ENCODE data around the gene POU2F3. TPM values are rescaled to one million over a fixed set of nuclear protein-coding genes. Genes with fewer than 3 reads are reported as not detected.

POU2F3 gene
- total and polyA plus RNA-seq, 2 of the 13 experiments (the other 11 are each of a cell fraction or from before 2014, with no cell fraction given), result not detected

DNA sequence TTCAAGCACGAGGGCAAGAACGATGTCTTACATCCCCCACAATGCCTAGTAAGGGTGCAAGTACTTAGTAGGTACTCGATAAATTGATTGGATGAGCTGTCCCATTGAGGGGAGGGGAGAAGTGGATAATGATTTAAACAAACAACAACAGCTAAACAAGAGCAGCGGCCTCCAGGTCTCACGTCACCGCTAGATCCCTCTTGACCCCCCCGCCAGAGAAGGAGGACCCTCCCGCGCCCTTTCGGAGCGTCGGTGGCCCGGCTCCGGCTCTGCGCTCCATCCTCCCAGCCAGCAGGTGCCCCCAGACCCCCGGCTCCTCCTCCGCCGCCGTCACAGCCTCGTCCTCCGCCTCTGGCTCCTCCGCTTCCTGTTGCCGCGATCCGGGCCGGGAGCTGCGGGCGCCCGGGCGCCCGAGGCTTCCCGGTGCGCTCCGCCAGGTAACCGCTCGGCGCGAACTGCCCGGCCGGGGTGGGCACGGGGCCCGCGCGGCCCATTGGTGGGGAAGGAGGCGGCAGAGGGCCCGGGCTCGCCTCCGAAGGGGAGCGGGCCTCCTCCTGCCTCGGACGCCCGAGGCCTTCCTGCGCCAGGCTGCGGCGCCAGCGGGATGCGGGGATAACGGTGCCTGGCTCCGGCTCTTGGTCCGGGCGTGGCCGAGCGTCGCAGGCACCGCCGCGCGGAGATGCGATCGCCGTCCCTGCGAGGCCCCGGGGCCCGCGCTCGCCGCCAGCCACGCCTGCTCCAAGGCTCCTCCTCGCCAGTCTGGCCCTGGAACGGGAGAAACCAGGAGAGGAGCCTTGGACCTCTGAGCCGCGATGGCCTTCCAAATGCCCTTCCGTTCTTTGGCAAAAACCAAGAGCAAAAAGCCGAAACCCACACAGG lies 85.2 kb downstream of the POU2F3 start, which contains the start of gene TLCD5 (continued):
- TF ChIP-seq, protein P1, sequence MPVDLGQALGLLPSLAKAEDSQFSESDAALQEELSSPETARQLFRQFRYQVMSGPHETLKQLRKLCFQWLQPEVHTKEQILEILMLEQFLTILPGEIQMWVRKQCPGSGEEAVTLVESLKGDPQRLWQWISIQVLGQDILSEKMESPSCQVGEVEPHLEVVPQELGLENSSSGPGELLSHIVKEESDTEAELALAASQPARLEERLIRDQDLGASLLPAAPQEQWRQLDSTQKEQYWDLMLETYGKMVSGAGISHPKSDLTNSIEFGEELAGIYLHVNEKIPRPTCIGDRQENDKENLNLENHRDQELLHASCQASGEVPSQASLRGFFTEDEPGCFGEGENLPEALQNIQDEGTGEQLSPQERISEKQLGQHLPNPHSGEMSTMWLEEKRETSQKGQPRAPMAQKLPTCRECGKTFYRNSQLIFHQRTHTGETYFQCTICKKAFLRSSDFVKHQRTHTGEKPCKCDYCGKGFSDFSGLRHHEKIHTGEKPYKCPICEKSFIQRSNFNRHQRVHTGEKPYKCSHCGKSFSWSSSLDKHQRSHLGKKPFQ (CRISPR knock-in tag; IDR thresholded peaks at IDR 0.05; ENCODE audit: insufficient replicate concordance), result no peak
- peak; percentile 42; the same call in 1 of the 2 replicates for TF ChIP-seq RFXAP (CRISPR knock-in tag; IDR thresholded peaks at IDR 0.05; ENCODE audit: borderline replicate concordance)
- TF ChIP-seq REL (CRISPR knock-in tag; conservative IDR thresholded peaks at IDR 0.05), result no peak
- TF ChIP-seq STAT5B (CRISPR knock-in tag; IDR thresholded peaks at IDR 0.05), result peak; percentile 38; the same call in 1 of the 2 replicates
- TF ChIP-seq ERF (CRISPR knock-in tag; IDR thresholded peaks at IDR 0.05), result no peak
- TF ChIP-seq NBN (conservative IDR thresholded peaks at IDR 0.05), result no peak
- TF ChIP-seq ZNF383 (CRISPR knock-in tag; IDR thresholded peaks at IDR 0.05; ENCODE audit: borderline replicate concordance), result no peak
- no peak for TF ChIP-seq U2AF1 (optimal IDR thresholded peaks at IDR 0.05; ENCODE audit: low read depth, low read length)
- 0 out of 2 replicates have a peak, but pooled peaks have one; percentile 24 for TF ChIP-seq RELA (CRISPR knock-in tag; IDR thresholded peaks at IDR 0.05)
- no peak for TF ChIP-seq FOXK1 (CRISPR knock-in tag; IDR thresholded peaks at IDR 0.05; ENCODE audit: borderline replicate concordance, low read depth)
- TF ChIP-seq ZNF530 (CRISPR knock-in tag; IDR thresholded peaks at IDR 0.05; ENCODE audit: low read depth), result no peak
- TF ChIP-seq, protein P2, sequence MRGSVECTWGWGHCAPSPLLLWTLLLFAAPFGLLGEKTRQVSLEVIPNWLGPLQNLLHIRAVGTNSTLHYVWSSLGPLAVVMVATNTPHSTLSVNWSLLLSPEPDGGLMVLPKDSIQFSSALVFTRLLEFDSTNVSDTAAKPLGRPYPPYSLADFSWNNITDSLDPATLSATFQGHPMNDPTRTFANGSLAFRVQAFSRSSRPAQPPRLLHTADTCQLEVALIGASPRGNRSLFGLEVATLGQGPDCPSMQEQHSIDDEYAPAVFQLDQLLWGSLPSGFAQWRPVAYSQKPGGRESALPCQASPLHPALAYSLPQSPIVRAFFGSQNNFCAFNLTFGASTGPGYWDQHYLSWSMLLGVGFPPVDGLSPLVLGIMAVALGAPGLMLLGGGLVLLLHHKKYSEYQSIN (CRISPR knock-in tag; IDR thresholded peaks at IDR 0.05; ENCODE audit: borderline replicate concordance), result no peak
- TF ChIP-seq, protein P3, sequence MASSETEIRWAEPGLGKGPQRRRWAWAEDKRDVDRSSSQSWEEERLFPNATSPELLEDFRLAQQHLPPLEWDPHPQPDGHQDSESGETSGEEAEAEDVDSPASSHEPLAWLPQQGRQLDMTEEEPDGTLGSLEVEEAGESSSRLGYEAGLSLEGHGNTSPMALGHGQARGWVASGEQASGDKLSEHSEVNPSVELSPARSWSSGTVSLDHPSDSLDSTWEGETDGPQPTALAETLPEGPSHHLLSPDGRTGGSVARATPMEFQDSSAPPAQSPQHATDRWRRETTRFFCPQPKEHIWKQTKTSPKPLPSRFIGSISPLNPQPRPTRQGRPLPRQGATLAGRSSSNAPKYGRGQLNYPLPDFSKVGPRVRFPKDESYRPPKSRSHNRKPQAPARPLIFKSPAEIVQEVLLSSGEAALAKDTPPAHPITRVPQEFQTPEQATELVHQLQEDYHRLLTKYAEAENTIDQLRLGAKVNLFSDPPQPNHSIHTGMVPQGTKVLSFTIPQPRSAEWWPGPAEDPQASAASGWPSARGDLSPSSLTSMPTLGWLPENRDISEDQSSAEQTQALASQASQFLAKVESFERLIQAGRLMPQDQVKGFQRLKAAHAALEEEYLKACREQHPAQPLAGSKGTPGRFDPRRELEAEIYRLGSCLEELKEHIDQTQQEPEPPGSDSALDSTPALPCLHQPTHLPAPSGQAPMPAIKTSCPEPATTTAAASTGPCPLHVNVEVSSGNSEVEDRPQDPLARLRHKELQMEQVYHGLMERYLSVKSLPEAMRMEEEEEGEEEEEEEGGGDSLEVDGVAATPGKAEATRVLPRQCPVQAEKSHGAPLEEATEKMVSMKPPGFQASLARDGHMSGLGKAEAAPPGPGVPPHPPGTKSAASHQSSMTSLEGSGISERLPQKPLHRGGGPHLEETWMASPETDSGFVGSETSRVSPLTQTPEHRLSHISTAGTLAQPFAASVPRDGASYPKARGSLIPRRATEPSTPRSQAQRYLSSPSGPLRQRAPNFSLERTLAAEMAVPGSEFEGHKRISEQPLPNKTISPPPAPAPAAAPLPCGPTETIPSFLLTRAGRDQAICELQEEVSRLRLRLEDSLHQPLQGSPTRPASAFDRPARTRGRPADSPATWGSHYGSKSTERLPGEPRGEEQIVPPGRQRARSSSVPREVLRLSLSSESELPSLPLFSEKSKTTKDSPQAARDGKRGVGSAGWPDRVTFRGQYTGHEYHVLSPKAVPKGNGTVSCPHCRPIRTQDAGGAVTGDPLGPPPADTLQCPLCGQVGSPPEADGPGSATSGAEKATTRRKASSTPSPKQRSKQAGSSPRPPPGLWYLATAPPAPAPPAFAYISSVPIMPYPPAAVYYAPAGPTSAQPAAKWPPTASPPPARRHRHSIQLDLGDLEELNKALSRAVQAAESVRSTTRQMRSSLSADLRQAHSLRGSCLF (CRISPR knock-in tag; IDR thresholded peaks at IDR 0.05; ENCODE audit: borderline replicate concordance), result no peak
- no peak for TF ChIP-seq PAF1 (CRISPR knock-in tag; IDR thresholded peaks at IDR 0.05)
- peak; percentile 70; the same call in 1 of the 2 replicates for TF ChIP-seq ZFAT (CRISPR knock-in tag; conservative IDR thresholded peaks at IDR 0.05)
- TF ChIP-seq ZFP82 (CRISPR knock-in tag; IDR thresholded peaks at IDR 0.05; ENCODE audit: borderline replicate concordance), result no peak
- TF ChIP-seq NR3C1 (CRISPR knock-in tag; IDR thresholded peaks at IDR 0.05), result no peak
- TF ChIP-seq NFIB (CRISPR knock-in tag; IDR thresholded peaks at IDR 0.05; ENCODE audit: borderline replicate concordance), result no peak
- no peak for TF ChIP-seq WIZ (CRISPR knock-in tag; IDR thresholded peaks at IDR 0.05)
- TF ChIP-seq ISX (CRISPR knock-in tag; conservative IDR thresholded peaks at IDR 0.05), result no peak
- no peak for TF ChIP-seq RBM22 (optimal IDR thresholded peaks at IDR 0.05; ENCODE audit: low read length)
